ENCODE measurements around the gene SYT17.

DNA sequence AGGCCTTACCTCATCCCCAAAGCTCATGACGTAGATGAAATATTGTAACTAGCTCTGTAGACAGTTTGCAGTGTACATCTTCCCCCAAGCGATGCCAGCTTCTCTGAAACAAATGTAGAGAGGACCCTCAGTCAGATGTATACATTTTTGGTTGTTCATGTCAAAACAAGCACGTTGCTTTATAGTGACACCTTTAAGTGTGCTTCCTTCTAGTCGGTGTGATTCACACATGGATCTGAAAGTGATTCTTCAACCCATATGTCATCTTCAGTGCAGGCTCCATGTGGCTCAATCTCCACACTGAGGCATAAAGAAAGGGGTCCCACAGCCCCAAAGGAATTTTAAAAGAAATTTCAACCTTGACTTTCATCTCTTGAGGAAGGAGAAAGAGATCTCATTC, 86.6 kb downstream of the SYT17 start:
- TF ChIP-seq POLR2A (IDR thresholded peaks at IDR 0.05), result no peak
- TF ChIP-seq, protein P1, sequence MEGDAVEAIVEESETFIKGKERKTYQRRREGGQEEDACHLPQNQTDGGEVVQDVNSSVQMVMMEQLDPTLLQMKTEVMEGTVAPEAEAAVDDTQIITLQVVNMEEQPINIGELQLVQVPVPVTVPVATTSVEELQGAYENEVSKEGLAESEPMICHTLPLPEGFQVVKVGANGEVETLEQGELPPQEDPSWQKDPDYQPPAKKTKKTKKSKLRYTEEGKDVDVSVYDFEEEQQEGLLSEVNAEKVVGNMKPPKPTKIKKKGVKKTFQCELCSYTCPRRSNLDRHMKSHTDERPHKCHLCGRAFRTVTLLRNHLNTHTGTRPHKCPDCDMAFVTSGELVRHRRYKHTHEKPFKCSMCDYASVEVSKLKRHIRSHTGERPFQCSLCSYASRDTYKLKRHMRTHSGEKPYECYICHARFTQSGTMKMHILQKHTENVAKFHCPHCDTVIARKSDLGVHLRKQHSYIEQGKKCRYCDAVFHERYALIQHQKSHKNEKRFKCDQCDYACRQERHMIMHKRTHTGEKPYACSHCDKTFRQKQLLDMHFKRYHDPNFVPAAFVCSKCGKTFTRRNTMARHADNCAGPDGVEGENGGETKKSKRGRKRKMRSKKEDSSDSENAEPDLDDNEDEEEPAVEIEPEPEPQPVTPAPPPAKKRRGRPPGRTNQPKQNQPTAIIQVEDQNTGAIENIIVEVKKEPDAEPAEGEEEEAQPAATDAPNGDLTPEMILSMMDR (IDR thresholded peaks at IDR 0.05), result no peak
